H9 (cell line): Measurements from ENCODE around the gene SNCB. TPM values are rescaled to one million over a fixed set of nuclear protein-coding genes. Genes with fewer than 3 reads are reported as not detected.

Experiments used
- DNase-seq: peaks from one replicate; pipeline ENCODE4 v3.0.0-alpha.2; 2017
- H2AFZ ChIP-seq: one replicate; pipeline ENCODE4 v1.6.1; 2013; ENCODE audit warnings: mild to moderate bottlenecking, low read length, control low read depth, moderate library complexity
- H2AK5ac ChIP-seq: 2 replicates; pipeline ENCODE4 v1.6.1; 2013; ENCODE audit warnings: low read length, control low read depth, mixed read lengths; ENCODE audit not compliant: insufficient read length
- H2BK120ac ChIP-seq: one replicate; pipeline ENCODE4 v1.6.1; 2013; ENCODE audit warnings: low read depth, mild to moderate bottlenecking, low read length, control low read depth, inconsistent platforms; ENCODE audit not compliant: poor library complexity, severe bottlenecking
- H2BK12ac ChIP-seq: 2 replicates; pipeline ENCODE4 v1.6.1; 2013; ENCODE audit warnings: low read length, control low read depth, mixed read lengths, low read depth; ENCODE audit not compliant: insufficient read length
- H2BK15ac ChIP-seq: 2 replicates; pipeline ENCODE4 v1.6.1; 2013; ENCODE audit warnings: low read depth, low read length, control low read depth
- H2BK20ac ChIP-seq: one replicate; pipeline ENCODE4 v1.6.1; 2013; ENCODE audit warnings: low read depth, mild to moderate bottlenecking, low read length, control low read depth, inconsistent platforms; ENCODE audit not compliant: poor library complexity, severe bottlenecking
- H2BK5ac ChIP-seq: 2 replicates; pipeline ENCODE4 v1.6.1; 2013; ENCODE audit warnings: low read length, control low read depth, mixed read lengths; ENCODE audit not compliant: insufficient read length
- H3K14ac ChIP-seq: 2 replicates; pipeline ENCODE4 v1.6.1; 2013; ENCODE audit warnings: low read length, control low read depth; ENCODE audit not compliant: insufficient read depth
- H3K18ac ChIP-seq: 2 replicates; pipeline ENCODE4 v1.6.1; 2013; ENCODE audit warnings: low read depth, mild to moderate bottlenecking, mixed read lengths, low read length, control low read depth; ENCODE audit not compliant: insufficient read length
- H3K23ac ChIP-seq: 2 replicates; pipeline ENCODE4 v1.6.1; 2013; ENCODE audit warnings: low read length, control low read depth, mixed read lengths, low read depth; ENCODE audit not compliant: insufficient read length
- H3K23me2 ChIP-seq: 2 replicates; pipeline ENCODE4 v1.6.1; 2013; ENCODE audit warnings: low read depth, mild to moderate bottlenecking, mixed read lengths, low read length, control low read depth; ENCODE audit not compliant: insufficient read length, poor library complexity, severe bottlenecking
- H3K27ac ChIP-seq: 2 replicates; pipeline ENCODE4 v1.5.1; 2013; ENCODE audit warnings: low read length, control low read depth, mixed read lengths, low read depth; ENCODE audit not compliant: insufficient read length
- H3K27me3 ChIP-seq: 2 replicates; pipeline ENCODE4 v1.6.1; 2013; ENCODE audit warnings: low read length, control low read depth, inconsistent platforms; ENCODE audit not compliant: insufficient read depth
- H3K4ac ChIP-seq: 2 replicates; pipeline ENCODE4 v1.6.1; 2013; ENCODE audit warnings: low read depth, mild to moderate bottlenecking, control low read depth, inconsistent platforms, low read length, moderate library complexity
- H3K4me1 ChIP-seq: 2 replicates; pipeline ENCODE4 v1.6.1; 2013; ENCODE audit warnings: low read length, control low read depth, inconsistent platforms; ENCODE audit not compliant: insufficient read depth
- H3K4me2 ChIP-seq: 2 replicates; pipeline ENCODE4 v1.6.1; 2013; ENCODE audit warnings: low read length, control low read depth, mixed read lengths; ENCODE audit not compliant: insufficient read length, insufficient read depth
- H3K56ac ChIP-seq: 2 replicates; pipeline ENCODE4 v1.6.1; 2013; ENCODE audit warnings: low read depth, mild to moderate bottlenecking, mixed read lengths, low read length, control low read depth; ENCODE audit not compliant: insufficient read length
- H3K79me1 ChIP-seq: 2 replicates; pipeline ENCODE4 v1.6.1; 2013; ENCODE audit warnings: low read depth, mild to moderate bottlenecking, moderate library complexity, low read length, control low read depth, inconsistent platforms; ENCODE audit not compliant: insufficient read depth, poor library complexity, severe bottlenecking
- H3K79me2 ChIP-seq: 2 replicates; pipeline ENCODE4 v1.6.1; 2013; ENCODE audit warnings: low read length, control low read depth, inconsistent platforms; ENCODE audit not compliant: insufficient read depth
- H3K9ac ChIP-seq: 2 replicates; pipeline ENCODE4 v1.6.1; 2013; ENCODE audit warnings: low read length, control low read depth, mixed read lengths; ENCODE audit not compliant: insufficient read length; ENCODE audit errors: extremely low read depth
- H3K9me3 ChIP-seq: one replicate; pipeline ENCODE4 v1.6.1; 2013; ENCODE audit warnings: low read depth, low read length, inconsistent platforms; ENCODE audit not compliant: control insufficient read depth
- H3T11ph ChIP-seq: one replicate; pipeline ENCODE4 v1.6.1; 2013; ENCODE audit warnings: mild to moderate bottlenecking, low read length, control low read depth, inconsistent platforms
- H4K20me1 ChIP-seq: one replicate; pipeline ENCODE4 v1.6.1; 2013; ENCODE audit not compliant: control insufficient read depth, insufficient read length, insufficient read depth
- H4K5ac ChIP-seq: 2 replicates; pipeline ENCODE4 v1.6.1; 2013; ENCODE audit warnings: low read depth, mild to moderate bottlenecking, mixed read lengths, low read length, control low read depth; ENCODE audit not compliant: insufficient read length
- H4K8ac ChIP-seq: replicated peaks from 2 replicates; pipeline ENCODE4 v1.6.1; 2013; ENCODE audit warnings: low read length, control low read depth, mixed read lengths, low read depth; ENCODE audit not compliant: insufficient read length
- H4K91ac ChIP-seq: 2 replicates; pipeline ENCODE4 v1.6.1; 2013; ENCODE audit warnings: low read depth, mild to moderate bottlenecking, moderate library complexity, mixed read lengths, low read length, control low read depth; ENCODE audit not compliant: insufficient read length
- H3K27ac Mint-ChIP-seq, 3 experiments: 2 replicates in 2 of 3; 3 replicates in 1 of 3; pipeline ENCODE4 v1.8.0; 2020 to 2021; ENCODE audit warnings: mixed read lengths in 3 of 3, mild to moderate bottlenecking in 1 of 3, moderate library complexity in 1 of 3
- H3K27me3 Mint-ChIP-seq: 2 replicates; pipeline ENCODE4 v1.8.0; 2021; ENCODE audit warnings: low read depth, mild to moderate bottlenecking, moderate library complexity, mixed read lengths
- H3K36me3 Mint-ChIP-seq, 3 experiments: 2 replicates in 2 of 3; 3 replicates in 1 of 3; pipeline ENCODE4 v1.8.0; 2020 to 2021; ENCODE audit warnings: low read depth in 3 of 3, mixed read lengths in 3 of 3; ENCODE audit not compliant: insufficient read depth in 1 of 3
- H3K4me1 Mint-ChIP-seq, 2 experiments: 2 replicates each; pipeline ENCODE4 v1.8.0; 2020; ENCODE audit warnings: mixed read lengths in 2 of 2
- H3K4me3 Mint-ChIP-seq, 2 experiments: 2 replicates in 1 of 2; 3 replicates in 1 of 2; pipeline ENCODE4 v1.8.0; 2020 to 2021; ENCODE audit warnings: mild to moderate bottlenecking in 2 of 2, mixed read lengths in 2 of 2, moderate library complexity in 1 of 2
- H3K9me3 Mint-ChIP-seq, 2 experiments: 2 replicates in 1 of 2; 3 replicates in 1 of 2; pipeline ENCODE4 v1.8.0; 2020; ENCODE audit warnings: mild to moderate bottlenecking in 2 of 2, mixed read lengths in 2 of 2, moderate library complexity in 1 of 2
- CTCF ChIP-seq: fragments of 200-600 bp; sonication (generic); conservative IDR thresholded peaks from 3 replicates; pipeline ENCODE4 v1.8.0; 2021; ENCODE audit warnings: antibody characterized with exemption, mild to moderate bottlenecking
- WGBS: extraction: QIAGEN DNeasy Blood & Tissue Kit; methylation state at CpG from one replicate; pipeline ENCODE4 v1.1.7; 2013; ENCODE audit warnings: missing lambda C conversion rate, low lambda C conversion rate, mixed read lengths; ENCODE audit not compliant: insufficient read length; ENCODE audit errors: extremely low coverage; 5-methylcytosine and 5-hydroxymethylcytosine counted together
- total RNA-seq: library from RNA; stranded (reverse); gene quantifications from 2 replicates; pipeline ENCODE4 v1.2.1, GENCODE V29; 2021

SNCB gene
- total RNA-seq, 1 experiment from 2014 or later = 3.5 TPM

DNA sequence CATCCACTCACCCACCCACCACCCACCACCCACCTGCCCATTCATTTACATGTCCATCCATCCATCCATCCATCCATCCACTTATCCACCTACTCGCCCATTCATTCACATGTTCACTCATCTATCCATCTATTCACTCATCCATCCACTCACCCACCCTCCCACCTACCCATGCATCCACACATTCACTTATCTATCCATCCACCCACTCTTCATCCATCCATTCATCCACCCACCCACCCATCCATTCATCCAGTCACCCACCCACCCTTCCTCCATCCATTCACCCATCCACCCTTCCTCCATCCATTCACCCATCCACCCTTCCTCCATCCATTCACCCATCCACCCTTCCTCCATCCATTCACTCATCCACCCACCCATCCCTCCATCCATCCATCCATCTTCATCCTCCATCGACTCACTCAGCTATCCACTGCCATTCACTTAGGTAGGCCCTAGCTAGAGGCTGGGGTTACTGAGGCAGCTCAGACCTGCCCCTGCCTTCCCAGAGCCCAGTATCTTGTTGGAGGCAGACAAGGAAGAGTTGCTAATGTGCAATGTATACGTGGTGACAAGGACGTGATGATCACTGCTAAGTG is 29.6 kb upstream of the SNCB start:
- Histone ChIP-seq H2AFZ (no peak overlapping the region), H3K18ac (no peak overlapping the region), H3K56ac (no peak overlapping the region), H2BK5ac (no peak overlapping the region), H3K4me1 (no peaks in the 10 kb centered on the region; the same call in 1 of the 2 replicates), H3K27ac (no peak overlapping the region), H4K8ac (no peak overlapping the region), H3K4ac (no peak overlapping the region), H2BK15ac (no peak overlapping the region), H3K79me1 (no peaks in the 10 kb centered on the region), H4K5ac (no peak overlapping the region), H3K23me2 (no peaks in the 10 kb centered on the region), H2BK20ac (no peak overlapping the region), H3K14ac (no peak overlapping the region), H3K79me2 (no peaks in the 10 kb centered on the region), H4K91ac (no peak overlapping the region), H3K23ac (no peak overlapping the region), H2AK5ac (no peak overlapping the region), H3K9ac (no peak overlapping the region), H3K9me3 (no peaks in the 10 kb centered on the region), H2BK120ac (no peak overlapping the region), H4K20me1 (no peaks in the 10 kb centered on the region), H3K27me3 (no peaks in the 10 kb centered on the region), H3T11ph (no peak overlapping the region), H3K4me2 (no peak overlapping the region), H2BK12ac (no peak overlapping the region)
- Mint-ChIP-seq H3K36me3 (peaks cover 0 to 18% (median 11%) of the 10 kb centered on the region in 3 experiments; a peak in 5 of 7 replicates), H3K9me3 (no peaks in the 10 kb centered on the region; a peak in 1 of 5 replicates), H3K27ac (no peak overlapping the region), H3K4me1 (peaks cover 13 to 23% of the 10 kb centered on the region in 2 experiments), H3K27me3 (no peaks in the 10 kb centered on the region; the same call in 1 of the 2 replicates), H3K4me3 (no peak overlapping the region; a peak in 1 of 5 replicates)
- no peak for TF ChIP-seq CTCF
- whole genome bisulfite sequencing = no CpG with 5 or more reads among the region's 4 CpGs
- no peak for DNase-seq
